Body of pancreas (tissue), 4 donors: ENCODE results near the gene PRTN3. TPM values are rescaled to one million over a fixed set of nuclear protein-coding genes. Genes with fewer than 3 reads are reported as not detected.

Experiments used
- ATAC-seq: fragments of 150-250 bp; one replicate; pipeline ENCODE4 v1.9.1; 2016
- DNase-seq, 4 donors: peaks; one replicate each; pipeline ENCODE4 v3.0.0-alpha.2; 2019
- H3K27ac ChIP-seq, 4 donors: fragments of 200-600 bp; sonication (generic); 1 replicate in 3 of 4; 2 replicates in 1 of 4; pipeline versions ENCODE4 v1.5.1 to v1.6.1; 2016 to 2019; ENCODE audit warnings: mild to moderate bottlenecking in 1 of 4, mixed read lengths in 1 of 4, moderate library complexity in 1 of 4
- H3K27me3 ChIP-seq, 2 donors: fragments of 200-600 bp; sonication (generic); one replicate each; pipeline ENCODE4 v1.6.0; 2016; ENCODE audit warnings: mild to moderate bottlenecking in 1 of 2
- H3K36me3 ChIP-seq, 2 donors: fragments of 200-600 bp; sonication (generic); replicated peaks in 1 of 2; 2 replicates each; pipeline ENCODE4 v1.5.1; 2016; ENCODE audit warnings: low read depth in 2 of 2; ENCODE audit not compliant: insufficient read depth in 1 of 2
- H3K4me1 ChIP-seq: fragments of 200-600 bp; sonication (generic); one replicate; pipeline ENCODE4 v1.6.0; 2016
- H3K4me3 ChIP-seq, 2 donors: fragments of 200-600 bp; sonication (generic); 1 replicate in 1 of 2; 2 replicates in 1 of 2; pipeline ENCODE4 v1.5.1; 2016 to 2019
- H3K9me3 ChIP-seq, 3 donors: fragments of 200-600 bp; sonication (generic); 1 replicate in 2 of 3; 2 replicates in 1 of 3; pipeline ENCODE4 v1.5.1; 2016
- CTCF ChIP-seq, 7 experiments: fragments of 450-650 bp in 4 of 7; fragments of 200-600 bp in 3 of 7; sonication (generic) in 3 of 7; IDR thresholded peaks; one replicate each; pipeline ENCODE4 v1.5.1; 2016 to 2019; ENCODE audit warnings: antibody characterized with exemption in 7 of 7
- POLR2A ChIP-seq, 3 donors: fragments of 450-650 bp; IDR thresholded peaks; one replicate each; pipeline ENCODE4 v1.6.1; 2016; ENCODE audit warnings: antibody characterized with exemption in 3 of 3, mild to moderate bottlenecking in 2 of 3
- WGBS, 2 donors: methylation state at CpG; one replicate each; pipeline ENCODE4 v1.1.5; 2017; 5-methylcytosine and 5-hydroxymethylcytosine counted together
- intact Hi-C: fragments of 100-400 bp; cut with DNase I; formaldehyde crosslinking; loops from one replicate; pipeline ENCODE4 v1.15.1; 2023
- total RNA-seq, 2 donors: library from RNA; depleted of rRNA; stranded (reverse); fragments of >200 nt; gene quantifications; one replicate each; pipeline ENCODE4 v1.1.0, GENCODE V29; 2016

PRTN3 gene
- total RNA-seq, 2 donors from 2014 or later = 0.99 TPM; not detected in 1

GRCh38 chr19:858284-858683 is 17.5 kb downstream of the PRTN3 start:
- Histone ChIP-seq H3K9me3 (no peaks in the 10 kb centered on the region), H3K36me3 (no peaks in the 10 kb centered on the region), H3K4me1 (peaks cover 17% of the 10 kb centered on the region), H3K27ac (no peak overlapping the region), H3K4me3 (no peak overlapping the region), H3K27me3 (no peaks in the 10 kb centered on the region)
- intact Hi-C loops = no loop called here
- no peak for DNase-seq
- WGBS, 2 donors = 73 to 77% methylated on average over 9 of the region's 9 CpGs
- ATAC-seq = no peak
- TF ChIP-seq CTCF (IDR thresholded peaks at IDR 0.05) (no peak), POLR2A (IDR thresholded peaks at IDR 0.05) (no peak)

- no peak within 1 kb of the TSS for H3K27ac ChIP-seq
- no peaks in the 10 kb centered on the region for H3K36me3 ChIP-seq
- intact Hi-C loops = no loop called here
- DNase-seq (peak in 1 of 4 donors; percentile 53), ATAC-seq (no peak)
- peaks cover 25% of the 10 kb centered on the region for H3K4me1 ChIP-seq
- no peaks in the 10 kb centered on the region for H3K9me3 ChIP-seq
- TF ChIP-seq CTCF (IDR thresholded peaks at IDR 0.05) = no peak
- TF ChIP-seq POLR2A (IDR thresholded peaks at IDR 0.05) = peak in 2 of 3 donors; percentile 28 to 50
- WGBS, 2 donors = 47 to 66% methylated on average over 9 to 23 of the region's 24 CpGs
- no peaks in the 10 kb centered on the region for H3K27me3 ChIP-seq
- peak within 1 kb of the TSS in 1 of 2 donors; percentile 9 for H3K4me3 ChIP-seq
Observed at GRCh38 chr19:858868-859843, 18.4 kb downstream of the PRTN3 start, which contains the start of gene CFD. CFD (plus strand) TSS chr19:859664; CDS start chr19:859690, 26 bp downstream.

GRCh38 chr19:861141-861755 is 20.4 kb downstream of the PRTN3 start:
- H3K27me3 ChIP-seq = no peaks in the 10 kb centered on the region
- ATAC-seq = no peak
- H3K9me3 ChIP-seq = no peaks in the 10 kb centered on the region
- no peak overlapping the region for H3K27ac ChIP-seq
- peaks cover 27% of the 10 kb centered on the region for H3K4me1 ChIP-seq
- intact Hi-C loops = loop anchor here (5.0 kb wide), 1 partner anchor 56 kb away; the partner anchor contains the start of gene KISS1R
- 39 to 90% methylated on average over 2 to 17 of the region's 35 CpGs for whole genome bisulfite sequencing, 2 donors
- no peak overlapping the region for H3K4me3 ChIP-seq
- no peaks in the 10 kb centered on the region for H3K36me3 ChIP-seq
- DNase-seq = no peak
- TF ChIP-seq CTCF (IDR thresholded peaks at IDR 0.05) = no peak
- no peak for TF ChIP-seq POLR2A (IDR thresholded peaks at IDR 0.05)

GRCh38 chr19:861756-862580 is 21.2 kb downstream of the PRTN3 start:
- no peak overlapping the region for H3K4me3 ChIP-seq
- ATAC-seq = peak; percentile 25
- no peaks in the 10 kb centered on the region for H3K9me3 ChIP-seq
- intact Hi-C loops = loop anchor here (5.0 kb wide), 1 partner anchor 55 kb away; the partner anchor contains the start of gene KISS1R
- H3K27ac ChIP-seq = no peak overlapping the region
- H3K4me1 ChIP-seq = peaks cover 27% of the 10 kb centered on the region
- DNase-seq = peak in 3 of 4 donors; percentile 51 to 55 (median 51)
- TF ChIP-seq POLR2A (IDR thresholded peaks at IDR 0.05) = no peak
- no peak for TF ChIP-seq CTCF (IDR thresholded peaks at IDR 0.05)
- H3K36me3 ChIP-seq = no peaks in the 10 kb centered on the region
- no peaks in the 10 kb centered on the region for H3K27me3 ChIP-seq
- 5 to 21% methylated on average over 25 to 51 of the region's 60 CpGs for WGBS, 2 donors
